T-helper 9 cell (primary cell): ENCODE results near the gene LRRK2.
"Not testable (repeated sequence)": the region's sequence is repeated elsewhere in the genome, so short reads cannot be mapped to it uniquely, and the experiment has no call there.

ENCODE experiments used
- DNase-seq: peaks from one replicate; pipeline ENCODE4 v3.0.0-alpha.2; 2020

The LRRK2 gene

DNA sequence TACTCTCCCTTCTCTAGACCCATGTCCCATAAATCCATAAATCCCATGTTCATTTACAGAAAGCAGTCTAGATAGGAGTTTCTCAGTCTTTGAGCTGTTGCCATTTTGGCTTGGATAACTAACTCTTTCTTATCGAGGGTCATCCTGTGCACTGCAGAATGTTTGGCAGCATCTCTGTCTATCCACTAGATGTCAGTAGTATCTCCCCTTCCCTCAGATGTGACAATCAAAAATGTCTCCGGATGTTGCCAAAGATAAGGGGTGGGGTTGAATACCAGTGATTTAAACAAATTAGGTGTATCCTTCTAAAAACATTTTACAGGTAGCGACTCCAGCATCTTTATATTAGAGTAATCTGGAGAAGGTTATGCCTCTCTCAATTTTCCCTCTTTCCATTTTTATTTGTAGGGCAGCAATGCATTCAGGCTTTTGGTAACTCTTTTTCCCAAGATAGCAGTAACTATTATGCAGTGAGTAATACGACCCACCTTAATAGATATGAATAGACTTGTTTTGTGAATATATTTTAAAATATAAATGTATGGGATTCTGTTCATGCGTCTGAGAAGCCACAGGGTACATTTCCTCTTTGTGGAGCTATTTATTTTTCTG is 100.7 kb downstream of the LRRK2 start:
- no peak for DNase-seq

DNA sequence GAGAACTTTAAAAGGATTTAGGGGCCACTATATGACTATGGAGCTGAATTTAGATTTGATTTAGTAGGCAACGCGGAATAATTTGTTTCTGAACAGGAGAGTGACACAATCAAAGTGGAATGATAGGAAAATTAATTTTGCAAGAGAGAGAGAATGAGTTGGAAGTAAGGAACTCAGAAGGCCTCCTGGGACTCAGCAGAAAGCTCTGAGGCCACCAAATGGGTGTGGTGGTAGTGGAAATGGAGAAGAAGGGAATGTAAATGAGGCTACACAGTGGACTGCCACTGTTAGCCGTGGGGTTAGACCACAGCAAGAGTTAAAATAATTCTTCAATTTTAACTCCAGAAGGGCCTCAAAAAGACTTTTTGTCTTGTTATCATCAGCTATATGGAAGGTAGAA is 102.7 kb downstream of the LRRK2 start:
- no peak for DNase-seq

DNA sequence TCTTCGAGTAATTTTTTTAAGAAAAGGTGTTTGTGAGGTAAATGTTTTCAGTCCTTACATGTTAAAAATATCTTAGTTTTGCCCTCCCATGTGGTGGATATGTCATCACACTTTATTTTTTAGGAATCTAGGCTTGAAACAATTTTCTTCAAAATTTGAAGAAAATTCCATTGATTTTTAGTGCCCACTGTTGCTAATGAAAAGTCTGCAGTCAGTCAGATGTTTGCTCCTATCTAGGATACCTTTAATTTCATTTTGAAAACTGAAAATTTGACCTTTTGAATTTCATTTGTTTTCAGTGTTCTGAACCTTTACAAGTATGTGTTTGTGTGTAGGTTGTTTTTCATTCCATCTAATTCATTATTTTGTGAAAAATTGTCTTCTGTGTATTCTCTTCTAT is 105.4 kb downstream of the LRRK2 start:
- DNase-seq = no peak

DNA sequence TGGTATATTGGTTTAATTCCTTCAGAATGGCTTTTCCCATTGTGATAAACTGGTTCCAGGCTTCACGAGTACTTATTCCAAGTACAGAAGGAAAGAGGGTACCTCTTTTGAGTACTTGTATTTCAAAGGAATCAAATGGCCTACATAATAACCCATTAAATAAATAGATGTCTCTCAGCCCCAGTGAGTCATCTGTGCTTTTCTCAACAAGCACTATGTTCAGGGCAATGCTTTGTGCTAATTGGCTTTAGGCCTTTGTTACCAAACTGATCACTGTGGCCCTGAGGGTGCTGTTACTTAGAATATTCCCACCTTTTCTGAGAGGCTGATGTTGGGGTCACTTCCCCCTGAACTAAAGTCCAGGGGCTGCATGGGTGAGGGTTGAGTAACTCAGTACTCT is 107.1 kb downstream of the LRRK2 start:
- DNase-seq = no peak

DNA sequence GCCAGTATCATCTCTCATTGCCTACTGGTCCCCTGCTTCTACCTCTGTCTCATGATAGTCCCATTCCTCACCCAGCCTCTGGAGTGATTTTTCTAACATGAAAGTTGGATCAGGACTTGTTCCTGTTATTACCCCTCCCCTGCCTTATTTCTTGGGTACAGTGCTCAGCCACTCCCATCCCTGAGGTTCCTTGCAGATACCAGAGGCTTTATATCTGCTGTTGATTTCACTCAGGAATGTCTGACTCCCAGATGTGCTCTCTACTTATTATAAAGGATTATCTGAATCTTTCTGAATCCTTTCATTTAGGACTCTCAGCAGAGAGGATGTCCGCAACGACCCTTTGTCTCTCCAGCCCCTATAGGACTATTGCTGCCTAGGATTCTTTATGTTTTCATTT is 111.2 kb downstream of the LRRK2 start:
- no peak for DNase-seq

DNA sequence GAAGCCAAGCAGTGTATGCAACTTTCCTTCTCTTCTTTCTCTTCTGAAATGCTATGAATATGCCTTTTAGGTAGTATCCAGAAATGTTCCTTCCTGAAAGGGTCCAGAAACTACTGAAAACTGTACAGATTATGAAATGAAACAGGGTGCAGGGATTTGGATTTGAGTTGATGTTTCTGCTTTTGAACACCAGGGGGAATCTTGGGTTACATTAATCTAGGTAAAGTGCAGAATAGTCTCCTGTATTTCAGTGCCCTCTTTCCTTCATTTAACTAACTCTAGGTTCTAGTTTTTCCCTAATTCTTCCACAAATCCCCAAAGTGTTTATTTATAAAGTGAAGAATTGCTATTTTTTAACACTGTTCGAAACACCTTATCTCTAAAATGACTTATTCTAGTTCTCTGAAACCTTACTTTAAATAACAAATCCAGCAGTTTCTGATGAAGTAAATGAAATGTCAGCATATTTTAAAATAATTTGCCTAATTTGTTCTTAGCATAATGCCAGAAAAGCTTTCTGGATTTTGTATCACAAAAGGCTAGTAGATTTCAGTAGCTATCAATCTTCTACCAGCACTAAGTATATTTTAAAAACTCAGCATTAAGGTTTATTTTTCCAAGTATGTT is 111.9 kb downstream of the LRRK2 start:
- DNase-seq = no peak

DNA sequence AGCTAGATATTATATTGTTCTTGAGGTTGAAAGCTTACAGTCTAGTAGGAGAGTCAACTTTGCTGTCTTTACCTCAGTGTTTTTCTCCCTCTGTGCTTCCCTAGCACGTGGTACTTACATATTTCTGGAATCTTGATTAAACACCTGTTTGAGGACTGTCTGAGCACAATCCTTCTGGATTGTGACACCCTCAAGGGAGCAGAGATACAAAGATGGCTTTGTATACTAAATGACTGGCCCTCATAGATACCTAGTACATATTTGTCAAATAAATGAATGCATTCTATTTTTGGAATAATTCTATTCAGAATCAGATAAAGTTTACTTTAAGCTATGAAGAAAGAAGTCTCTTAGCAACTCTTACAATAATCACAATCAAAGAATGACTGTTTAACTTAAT is 113.3 kb downstream of the LRRK2 start:
- DNase-seq = no peak

DNA sequence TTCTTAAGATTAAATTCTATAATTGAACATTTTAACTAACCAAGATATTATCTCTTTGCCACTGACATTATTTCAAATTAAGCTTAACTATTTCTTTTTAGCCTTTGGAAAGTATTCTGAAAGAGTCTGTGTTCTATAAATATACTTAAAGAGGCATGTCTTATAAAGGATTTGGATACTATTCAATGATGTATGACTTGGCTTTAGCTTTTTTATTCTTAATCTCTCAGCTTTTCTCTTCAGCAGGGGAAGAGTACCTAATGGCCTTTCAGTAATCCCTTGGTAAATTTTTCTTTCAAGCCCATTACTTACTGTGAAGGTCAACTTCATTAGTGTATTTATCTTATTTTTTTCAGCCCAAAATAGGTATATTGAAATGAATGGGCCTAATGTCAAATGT is 113.8 kb downstream of the LRRK2 start:
- DNase-seq = no peak

DNA sequence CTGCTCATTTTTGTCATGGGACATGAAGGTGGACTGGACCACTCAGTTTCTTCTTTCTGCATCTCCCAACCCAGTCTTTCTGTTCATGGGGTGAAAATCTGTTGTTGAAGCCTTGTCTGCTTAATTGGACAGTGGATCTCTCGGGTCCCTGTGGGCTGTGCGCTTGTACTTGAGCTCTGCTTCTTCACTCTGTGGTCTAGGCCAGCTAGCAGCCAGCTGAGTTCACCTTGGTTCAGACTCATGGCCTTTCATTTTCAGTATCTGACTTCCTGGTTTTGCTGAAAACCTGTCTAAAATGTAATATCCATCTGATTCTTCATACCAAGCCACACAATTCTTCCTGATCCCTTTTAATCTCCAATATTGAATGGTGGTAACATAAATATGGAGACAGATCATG is 117.2 kb downstream of the LRRK2 start:
- DNase-seq = no peak

DNA sequence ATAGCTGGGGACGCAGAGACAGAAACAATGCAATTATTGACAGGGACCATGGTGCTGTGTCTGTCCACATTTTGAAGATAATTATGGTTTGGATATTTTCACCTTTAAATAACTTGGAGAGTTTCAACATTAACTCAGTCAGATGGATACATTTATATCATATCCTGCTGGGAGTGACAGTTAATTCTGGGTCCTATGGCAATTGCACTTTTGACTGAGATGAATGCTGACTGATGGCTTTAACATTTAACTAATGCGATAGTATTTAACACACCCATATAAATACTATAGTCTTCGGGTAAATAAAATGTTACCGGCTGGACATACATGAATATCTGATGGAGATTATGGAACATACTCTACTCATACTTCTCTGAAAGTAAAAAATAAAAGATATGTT is 118.3 kb downstream of the LRRK2 start:
- DNase-seq = no peak

DNA sequence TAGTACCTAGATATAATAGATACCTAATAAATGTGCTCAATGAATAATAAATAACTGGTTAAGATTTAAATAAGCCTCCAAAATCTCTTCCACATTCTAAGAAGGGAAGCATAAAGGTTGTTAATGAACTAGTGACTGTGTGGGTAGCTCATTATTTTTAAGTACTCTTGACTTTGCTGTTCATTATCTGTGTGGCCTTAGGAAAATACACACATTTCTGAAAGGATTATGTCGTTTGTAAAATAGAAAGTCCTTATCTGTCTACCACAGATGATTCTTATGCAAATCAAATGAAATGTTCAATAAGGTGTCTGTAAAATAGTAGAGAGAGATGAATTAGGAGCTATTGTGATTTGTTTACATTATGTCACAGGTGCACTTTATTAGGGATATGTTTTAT is 119.5 kb downstream of the LRRK2 start:
- DNase-seq = no peak

DNA sequence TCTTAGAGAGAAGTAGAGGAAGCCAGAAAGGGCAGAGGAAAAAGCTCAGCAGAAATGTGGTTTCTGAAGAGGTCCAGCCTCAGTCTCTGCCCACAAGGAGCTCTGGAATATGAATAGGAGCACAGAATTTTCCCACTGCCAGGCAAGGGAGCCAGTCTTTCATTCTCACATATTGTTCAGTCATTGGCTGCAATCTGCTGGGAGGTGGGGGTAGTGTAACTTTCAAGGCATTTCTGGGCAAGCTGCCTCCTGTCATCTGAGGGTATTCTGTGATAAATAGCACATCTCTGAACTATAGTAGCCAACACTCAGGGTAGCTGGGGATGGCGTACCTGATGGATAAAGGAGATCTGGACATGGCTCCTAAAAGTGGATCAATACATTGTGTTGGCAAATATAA is 127.2 kb downstream of the LRRK2 start:
- no peak for DNase-seq

DNA sequence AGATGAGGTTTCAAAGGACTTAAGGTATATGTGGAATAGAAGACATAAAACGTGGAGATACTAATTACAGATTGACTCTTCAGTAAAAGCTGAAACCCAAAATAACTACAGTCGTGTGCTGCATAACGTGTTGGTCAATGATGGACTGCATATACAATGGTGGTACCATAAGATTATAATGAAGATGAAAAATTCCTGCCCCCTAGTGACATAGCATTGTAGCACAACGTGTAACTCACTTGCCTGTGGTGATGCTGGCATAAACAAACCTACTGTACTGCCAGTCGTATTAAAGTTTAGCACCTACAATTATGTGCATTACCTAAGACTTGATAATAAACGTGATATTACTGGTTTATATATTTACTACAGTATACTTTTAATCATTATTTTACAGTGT is 150.3 kb downstream of the LRRK2 start:
- no peak for DNase-seq

DNA sequence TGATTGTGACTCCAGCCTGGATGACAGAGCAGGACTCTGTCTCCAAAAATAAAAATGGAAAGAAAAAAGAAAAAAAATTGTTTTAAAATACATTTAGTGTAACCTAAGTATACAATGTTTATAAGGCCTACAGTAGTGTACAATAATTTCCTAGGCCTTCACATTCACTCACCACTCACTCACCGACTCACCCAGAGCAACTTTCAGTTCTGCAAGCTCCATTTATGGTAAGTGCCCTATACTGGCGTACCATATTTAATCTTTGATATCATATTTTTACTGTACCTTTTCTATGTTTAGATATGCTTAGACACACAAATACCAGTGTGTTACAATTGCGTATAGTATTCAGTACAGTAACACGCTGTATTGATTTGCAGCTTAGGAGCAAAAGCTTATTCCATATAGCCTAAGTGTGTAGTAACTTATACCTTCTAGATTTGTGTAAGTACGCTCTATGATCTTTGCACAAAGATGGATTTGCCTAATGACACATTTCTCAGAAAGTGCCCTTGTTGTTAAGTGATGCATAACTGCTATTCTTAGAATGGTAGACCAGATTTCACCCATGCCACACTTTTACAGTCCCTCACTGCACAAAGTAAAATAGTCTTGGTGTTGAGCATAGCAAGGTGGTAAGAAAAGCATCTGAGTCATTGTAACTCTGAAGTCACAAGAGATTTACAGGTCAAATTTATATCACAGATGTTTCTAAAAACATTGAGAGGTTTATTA is 151.9 kb downstream of the LRRK2 start:
- DNase-seq = no peak

DNA sequence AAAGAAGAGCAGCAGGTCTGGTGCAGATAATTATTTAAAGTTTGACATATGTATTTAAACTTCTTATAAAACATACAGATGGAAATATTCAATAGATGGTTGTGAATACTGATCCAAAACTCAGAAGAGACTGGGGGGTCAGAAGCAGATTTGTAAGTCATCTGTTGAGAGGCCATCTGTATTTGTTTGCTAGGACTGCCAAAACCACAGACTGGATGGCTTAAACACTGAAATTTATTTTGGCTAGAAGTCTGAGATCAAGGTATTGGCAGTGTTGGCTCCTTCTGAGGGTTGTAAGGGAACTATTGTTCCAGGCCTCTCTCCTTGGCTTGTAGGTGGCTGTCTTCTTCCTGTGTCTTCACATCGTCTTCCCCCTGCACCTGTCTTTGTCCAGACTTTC is 153.9 kb downstream of the LRRK2 start:
- no peak for DNase-seq

DNA sequence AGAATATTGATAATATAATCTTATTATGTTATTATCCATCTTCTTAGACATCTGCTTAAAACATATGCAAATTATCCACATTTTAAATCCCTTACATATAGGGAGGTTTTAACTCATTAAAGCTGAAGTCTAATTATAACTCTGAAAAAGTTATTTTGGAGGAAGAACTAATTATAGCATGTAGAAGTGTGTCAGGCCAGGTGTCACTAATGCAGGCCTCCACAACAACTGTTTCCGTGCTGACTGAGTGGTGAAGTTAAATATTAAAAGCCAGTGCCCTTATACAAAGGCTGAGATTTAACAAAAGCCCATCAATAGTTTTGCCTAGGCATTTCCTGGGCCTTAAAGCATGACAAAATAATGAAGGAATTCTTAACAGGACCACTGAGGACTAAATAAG is 157.4 kb downstream of the LRRK2 start:
- no peak for DNase-seq

DNA sequence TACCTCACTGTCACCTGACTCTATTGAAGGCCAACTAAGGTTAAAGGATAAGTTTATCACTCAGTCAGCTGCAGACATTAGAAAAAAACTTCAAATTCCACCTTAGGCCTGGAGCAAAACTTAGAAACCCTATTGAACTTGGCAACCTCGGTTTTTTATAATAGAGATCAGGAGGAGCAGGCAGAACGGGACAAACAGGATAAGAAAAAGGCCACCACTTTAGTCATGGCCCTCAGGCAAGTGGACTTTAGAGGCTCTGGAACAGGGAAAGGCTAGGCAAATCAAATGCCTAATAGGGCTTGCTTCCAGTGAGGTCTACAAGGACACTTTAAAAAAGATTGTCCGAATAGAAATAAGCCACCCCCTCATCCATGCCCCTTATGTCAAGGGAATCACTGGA is 162.5 kb downstream of the LRRK2 start:
- not testable (repeated sequence) for DNase-seq

DNA sequence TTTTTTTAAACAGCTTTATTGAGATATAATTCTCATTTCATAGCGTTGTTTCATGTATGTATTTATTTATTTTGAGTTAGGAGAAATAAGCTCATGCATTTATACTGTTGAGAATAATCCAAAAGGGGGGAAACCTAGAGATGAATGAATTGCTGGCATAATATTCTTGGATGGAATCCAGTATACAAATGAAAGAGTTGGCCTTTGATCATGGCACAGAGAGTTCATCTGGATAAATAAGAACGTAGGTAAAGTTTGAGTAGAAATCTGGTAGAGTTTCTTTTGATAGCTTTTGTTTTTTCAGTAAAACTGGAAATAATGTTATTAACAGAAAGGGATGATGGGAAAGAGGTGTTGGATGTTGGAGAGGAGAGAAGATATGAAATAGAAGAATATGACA is 166.2 kb downstream of the LRRK2 start:
- no peak for DNase-seq

DNA sequence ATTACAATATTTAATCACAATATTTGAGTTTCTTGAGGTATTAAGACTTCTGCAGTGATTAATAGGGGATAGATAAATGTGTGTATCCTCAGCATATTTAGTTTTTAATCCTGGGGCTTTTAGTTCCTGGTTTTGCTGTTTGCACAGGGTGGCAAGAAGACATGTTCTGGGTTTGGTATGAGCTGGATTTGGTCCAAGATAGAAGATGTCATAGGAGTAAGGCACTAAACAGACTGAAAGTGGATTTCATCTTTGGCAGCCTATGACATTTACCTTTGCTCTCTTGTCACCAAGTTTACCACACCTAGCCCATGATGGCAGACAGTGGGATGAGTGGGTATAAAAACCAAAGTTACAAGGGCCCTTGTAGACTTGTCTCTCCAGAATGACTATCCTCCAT is 168.2 kb downstream of the LRRK2 start:
- no peak for DNase-seq

DNA sequence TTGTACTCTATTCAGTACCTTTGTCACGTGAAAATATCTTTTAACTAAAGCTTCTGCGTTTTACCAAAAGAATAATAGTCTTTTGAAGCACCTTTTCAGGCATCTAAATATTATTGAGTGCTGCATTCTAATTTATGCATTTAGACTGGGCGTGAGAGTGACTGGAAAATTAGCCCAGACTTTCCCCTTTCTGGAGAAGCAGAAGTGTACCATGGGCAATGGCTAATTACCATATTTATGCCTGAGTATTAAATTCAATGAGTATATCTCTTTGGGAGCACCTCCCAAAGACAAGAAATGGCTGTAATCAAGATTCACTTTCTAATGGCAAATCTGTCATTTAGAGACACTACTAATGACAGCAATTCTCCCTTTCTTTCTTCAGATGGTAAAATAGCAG is 174.9 kb downstream of the LRRK2 start:
- no peak for DNase-seq

DNA sequence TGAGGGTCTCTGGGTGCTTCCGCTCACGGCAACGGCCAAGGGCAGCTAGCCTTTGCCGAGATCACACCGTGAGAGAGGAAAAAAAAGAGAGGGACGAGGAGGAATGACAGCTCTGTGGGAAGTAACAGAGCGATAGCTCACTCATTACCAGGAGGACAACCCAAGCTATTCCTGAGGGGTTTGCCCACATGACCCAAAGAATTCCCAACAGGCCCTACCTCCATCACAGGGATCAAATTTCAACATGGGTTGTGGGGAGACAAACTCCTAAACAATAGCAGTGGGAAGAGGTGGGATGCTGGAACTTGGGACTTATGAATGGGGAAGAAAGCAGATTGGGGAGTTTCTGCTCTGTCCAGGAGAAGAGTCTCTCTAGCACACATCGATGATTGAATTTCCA is 180.6 kb downstream of the LRRK2 start:
- DNase-seq = no peak
